Smooth muscle cell (in vitro differentiated cells): Measurements from ENCODE around the gene SAPCD2. TPM values are rescaled to one million over a fixed set of nuclear protein-coding genes. Genes with fewer than 3 reads are reported as not detected.

ENCODE experiments used
- DNase-seq: peaks from one replicate; lab custom pipeline; 2025; ENCODE audit not compliant: unreplicated experiment; lab: John Stamatoyannopoulos, UW
- H2AFZ ChIP-seq: fragments of 200-600 bp; sonication (generic); 2 replicates; pipeline ENCODE4 v1.6.0; 2016; ENCODE audit warnings: antibody characterized with exemption, low read depth, mild to moderate bottlenecking
- H3F3A ChIP-seq: fragments of 200-600 bp; sonication (generic); 2 replicates; pipeline ENCODE4 v1.6.0; 2017; ENCODE audit warnings: antibody characterized with exemption, low read depth
- H3K27ac ChIP-seq: fragments of 200-600 bp; sonication (generic); 2 replicates; pipeline ENCODE4 v1.5.1; 2016; ENCODE audit warnings: low read depth, mild to moderate bottlenecking
- H3K27me3 ChIP-seq: fragments of 200-600 bp; sonication (generic); 2 replicates; pipeline ENCODE4 v1.6.1; 2016; ENCODE audit warnings: low read depth, mild to moderate bottlenecking
- H3K36me3 ChIP-seq: fragments of 200-600 bp; sonication (generic); 2 replicates; pipeline ENCODE4 v1.5.1; 2016; ENCODE audit warnings: low read depth
- H3K4me1 ChIP-seq: fragments of 200-600 bp; sonication (generic); 2 replicates; pipeline ENCODE4 v1.5.1; 2016; ENCODE audit warnings: low read depth
- H3K4me2 ChIP-seq: fragments of 200-600 bp; sonication (generic); 2 replicates; pipeline ENCODE4 v1.6.0; 2016; ENCODE audit warnings: mild to moderate bottlenecking
- H3K4me3 ChIP-seq: fragments of 200-600 bp; sonication (generic); 2 replicates; pipeline ENCODE4 v1.5.1; 2016; ENCODE audit warnings: mild to moderate bottlenecking
- H3K79me2 ChIP-seq: fragments of 200-600 bp; sonication (generic); 2 replicates; pipeline ENCODE4 v1.6.0; 2016; ENCODE audit warnings: low read depth, mild to moderate bottlenecking
- H3K9ac ChIP-seq: fragments of 200-600 bp; sonication (generic); 2 replicates; pipeline ENCODE4 v1.6.0; 2016; ENCODE audit warnings: low read depth
- H3K9me3 ChIP-seq: fragments of 200-600 bp; sonication (generic); replicated peaks from 2 replicates; pipeline ENCODE4 v1.5.1; 2016; ENCODE audit warnings: low read depth
- H4K20me1 ChIP-seq: fragments of 200-600 bp; sonication (generic); 2 replicates; pipeline ENCODE4 v1.6.0; 2016; ENCODE audit warnings: low read depth
- WGBS: methylation state at CpG from one replicate; pipeline ENCODE4 v1.1.7; 2016; ENCODE audit warnings: low lambda C conversion rate; 5-methylcytosine and 5-hydroxymethylcytosine counted together
- polyA plus RNA-seq: library from polyadenylated mRNA; unstranded; fragments of >200 nt; fragmentation: Nextera tagmentation; extraction: Ambion mirVana; gene quantifications from 2 replicates; pipeline ENCODE4 v1.2.1, GENCODE V29; 2016
- total RNA-seq: library from RNA; depleted of rRNA; stranded (reverse); fragments of >200 nt; gene quantifications from 2 replicates; pipeline ENCODE4 v1.2.3, GENCODE V29; 2014
- TF ChIP-seq, protein P1 (sequence below): fragments of 200-600 bp; sonication (generic); IDR thresholded peaks from 2 replicates; pipeline ENCODE4 v1.5.1; 2017; ENCODE audit warnings: borderline replicate concordance, mild to moderate bottlenecking, antibody characterized with exemption; ENCODE audit not compliant: insufficient read depth, poor library complexity, severe bottlenecking

SAPCD2 gene
- total and polyA plus RNA-seq, 2 experiments from 2014 or later, result 1.9 to 3.9 TPM

DNA sequence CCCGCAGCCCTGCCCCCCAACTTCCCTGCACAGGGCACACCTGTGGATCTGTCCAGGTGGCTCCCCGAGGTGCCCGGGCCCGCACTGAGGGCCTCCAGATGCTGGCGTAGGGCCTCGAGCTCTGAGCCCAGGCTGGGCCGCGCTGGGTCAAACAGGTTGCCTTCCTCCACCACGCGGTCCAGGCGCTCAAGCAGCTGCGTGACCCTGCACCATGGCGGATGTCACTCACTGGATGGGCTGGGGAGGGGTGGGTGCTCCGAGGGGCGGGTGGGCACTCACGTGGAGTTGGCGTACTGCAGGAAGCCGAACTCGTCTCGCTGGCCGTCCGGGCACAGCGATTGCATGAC lies 47.7 kb downstream of the SAPCD2 start:
- Histone ChIP-seq H3K4me3 (no peak overlapping the region), H3K9ac (no peak overlapping the region), H3K27ac (no peak overlapping the region), H3F3A (no peaks in the 10 kb centered on the region), H2AFZ (no peak overlapping the region), H3K79me2 (no peaks in the 10 kb centered on the region), H3K4me2 (no peak overlapping the region), H3K9me3 (no peaks in the 10 kb centered on the region), H3K36me3 (no peaks in the 10 kb centered on the region), H3K27me3 (no peaks in the 10 kb centered on the region), H4K20me1 (peaks cover 5% of the 10 kb centered on the region), H3K4me1 (peaks cover 5% of the 10 kb centered on the region)
- DNase-seq, result no peak
- 94% methylated on average over 18 of the region's 23 CpGs for WGBS
- TF ChIP-seq, protein P1, sequence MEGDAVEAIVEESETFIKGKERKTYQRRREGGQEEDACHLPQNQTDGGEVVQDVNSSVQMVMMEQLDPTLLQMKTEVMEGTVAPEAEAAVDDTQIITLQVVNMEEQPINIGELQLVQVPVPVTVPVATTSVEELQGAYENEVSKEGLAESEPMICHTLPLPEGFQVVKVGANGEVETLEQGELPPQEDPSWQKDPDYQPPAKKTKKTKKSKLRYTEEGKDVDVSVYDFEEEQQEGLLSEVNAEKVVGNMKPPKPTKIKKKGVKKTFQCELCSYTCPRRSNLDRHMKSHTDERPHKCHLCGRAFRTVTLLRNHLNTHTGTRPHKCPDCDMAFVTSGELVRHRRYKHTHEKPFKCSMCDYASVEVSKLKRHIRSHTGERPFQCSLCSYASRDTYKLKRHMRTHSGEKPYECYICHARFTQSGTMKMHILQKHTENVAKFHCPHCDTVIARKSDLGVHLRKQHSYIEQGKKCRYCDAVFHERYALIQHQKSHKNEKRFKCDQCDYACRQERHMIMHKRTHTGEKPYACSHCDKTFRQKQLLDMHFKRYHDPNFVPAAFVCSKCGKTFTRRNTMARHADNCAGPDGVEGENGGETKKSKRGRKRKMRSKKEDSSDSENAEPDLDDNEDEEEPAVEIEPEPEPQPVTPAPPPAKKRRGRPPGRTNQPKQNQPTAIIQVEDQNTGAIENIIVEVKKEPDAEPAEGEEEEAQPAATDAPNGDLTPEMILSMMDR, result no peak

DNA sequence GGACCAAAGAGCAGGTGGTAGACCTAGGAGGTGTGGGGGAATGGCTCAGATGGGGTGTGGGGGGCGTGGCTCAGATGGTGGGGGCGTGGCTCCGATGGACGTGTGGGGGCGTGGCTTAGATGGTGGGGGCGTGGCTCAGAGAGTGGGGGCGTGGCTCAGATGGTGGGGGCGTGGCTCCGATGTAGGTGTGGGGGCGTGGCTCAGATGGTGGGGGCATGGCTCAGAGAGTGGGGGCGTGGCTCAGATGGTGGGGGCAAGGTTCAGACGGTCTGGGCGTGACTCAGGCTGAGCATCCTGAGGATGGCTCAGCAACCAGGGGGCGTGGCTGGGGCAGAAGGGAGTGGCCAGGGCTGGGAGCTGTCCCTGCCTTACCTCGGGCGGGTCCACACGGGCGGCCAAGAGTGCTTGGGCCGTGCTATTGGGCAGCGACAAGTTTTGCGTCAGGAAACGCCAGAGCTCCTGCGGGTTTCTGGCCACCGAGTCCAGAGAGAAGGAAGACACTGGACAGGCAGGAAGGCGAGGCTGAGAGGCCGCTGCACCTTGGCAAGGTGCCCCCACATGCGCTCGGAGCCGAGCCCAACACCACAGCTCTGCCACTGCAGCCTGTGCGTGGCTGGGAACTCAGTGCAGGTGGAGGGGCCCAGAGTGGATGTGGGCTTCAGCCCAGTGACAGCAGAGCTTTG lies 48.2 kb downstream of the SAPCD2 start:
- H3K27ac ChIP-seq, result no peak overlapping the region
- peaks cover under 1% of the 10 kb centered on the region for H3K4me1 ChIP-seq
- H2AFZ ChIP-seq, result no peak overlapping the region
- no peak overlapping the region for H3K4me3 ChIP-seq
- no peak overlapping the region for H3K4me2 ChIP-seq
- peaks cover 5% of the 10 kb centered on the region for H4K20me1 ChIP-seq
- H3K9me3 ChIP-seq, result no peaks in the 10 kb centered on the region
- H3K36me3 ChIP-seq, result no peaks in the 10 kb centered on the region
- TF ChIP-seq, protein P1, result no peak
- no peak for DNase-seq
- H3K27me3 ChIP-seq, result no peaks in the 10 kb centered on the region
- H3K79me2 ChIP-seq, result no peaks in the 10 kb centered on the region
- H3K9ac ChIP-seq, result no peak overlapping the region
- H3F3A ChIP-seq, result no peaks in the 10 kb centered on the region
- 70% methylated on average over 10 of the region's 30 CpGs for WGBS

DNA sequence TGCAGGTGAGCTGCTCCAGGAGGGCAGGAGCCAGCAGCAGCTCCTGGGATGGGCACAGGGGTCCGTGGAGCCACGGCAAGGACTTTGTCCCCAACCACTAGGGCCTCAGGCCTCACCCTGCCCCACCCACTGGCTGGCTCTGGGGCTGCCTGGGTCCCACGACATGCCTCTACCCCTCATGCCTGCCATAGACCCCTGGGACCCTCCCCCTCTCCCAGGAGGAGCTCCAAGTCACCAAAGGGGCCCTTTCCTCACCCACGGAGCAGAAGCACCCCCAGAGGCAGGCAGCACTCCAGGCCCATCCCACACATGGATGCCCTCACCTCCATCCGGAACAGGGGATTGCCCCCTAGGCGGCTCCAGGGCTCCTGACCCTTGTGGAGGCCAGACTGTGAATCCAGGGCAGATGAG lies 48.8 kb downstream of the SAPCD2 start:
- Histone ChIP-seq H3F3A (no peaks in the 10 kb centered on the region), H4K20me1 (peaks cover 5% of the 10 kb centered on the region), H3K9me3 (no peaks in the 10 kb centered on the region), H3K79me2 (no peaks in the 10 kb centered on the region), H3K27me3 (no peaks in the 10 kb centered on the region), H3K4me1 (no peaks in the 10 kb centered on the region), H3K9ac (no peak overlapping the region), H3K4me3 (no peak overlapping the region), H3K36me3 (no peaks in the 10 kb centered on the region), H3K27ac (no peak overlapping the region), H2AFZ (no peak overlapping the region), H3K4me2 (no peak overlapping the region)
- no peak for DNase-seq
- TF ChIP-seq, protein P1, result no peak
- 94% methylated on average over 6 of the region's 6 CpGs for WGBS
